ENCODE measurements around the gene SART1.
"Not testable (repeated sequence)": the region's sequence is repeated elsewhere in the genome, so short reads cannot be mapped to it uniquely, and the experiment has no call there.

SART1 gene

GRCh38 chr11:66006891-66007176 lies 45.3 kb downstream of the SART1 start:
- DNase-seq (ENCODE audit: low read depth), result no peak
- no peak for TF ChIP-seq CTCF (conservative IDR thresholded peaks at IDR 0.05; ENCODE audit: low read depth, low read length)
- H3K4me3 ChIP-seq (ENCODE audit: low read depth, low read length), result no peak overlapping the region

- H3K4me3 ChIP-seq (ENCODE audit: low read depth, low read length), result no peak overlapping the region
- no peak for TF ChIP-seq CTCF (conservative IDR thresholded peaks at IDR 0.05; ENCODE audit: low read depth, low read length)
- no peak for DNase-seq (ENCODE audit: low read depth)
Observed at GRCh38 chr11:66007201-66007634, 45.7 kb downstream of the SART1 start.

- DNase-seq (ENCODE audit: low read depth), result no peak
- TF ChIP-seq CTCF (conservative IDR thresholded peaks at IDR 0.05; ENCODE audit: low read depth, low read length), result no peak
- H3K4me3 ChIP-seq (ENCODE audit: low read depth, low read length), result no peak overlapping the region
Observed at GRCh38 chr11:66008095-66008467, 46.5 kb downstream of the SART1 start.

- TF ChIP-seq CTCF (conservative IDR thresholded peaks at IDR 0.05; ENCODE audit: low read depth, low read length), result no peak
- no peak for DNase-seq (ENCODE audit: low read depth)
Observed at GRCh38 chr11:66008468-66009101, 47.1 kb downstream of the SART1 start.

DNA sequence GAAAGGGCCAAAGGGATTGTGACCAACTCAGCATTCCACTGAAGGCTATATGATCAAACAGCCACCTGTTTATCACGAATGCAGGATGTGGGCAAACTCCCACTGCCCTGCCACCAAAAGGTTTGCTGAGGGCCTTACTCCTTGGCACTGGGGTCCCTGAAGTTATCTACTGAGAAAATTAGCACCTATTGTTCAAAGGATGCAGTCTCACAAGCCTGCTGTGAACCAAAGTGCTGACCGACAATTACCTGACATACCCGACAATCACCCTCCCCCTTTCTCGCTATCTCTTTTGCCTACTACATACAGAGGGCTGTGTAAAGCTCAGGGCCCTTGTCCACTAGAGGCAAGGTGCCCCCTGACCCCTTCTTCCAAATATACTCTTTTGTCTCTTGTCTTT lies 48.5 kb downstream of the SART1 start:
- DNase-seq (ENCODE audit: low read depth); H3K4me3 ChIP-seq (ENCODE audit: low read depth, low read length): not testable (repeated sequence)

More at GRCh38 chr11:66008468-66009101, 47.1 kb downstream of the SART1 start:
- H3K4me3 ChIP-seq (ENCODE audit: low read depth, low read length), result no peak overlapping the region

- DNase-seq (ENCODE audit: low read depth), result peak; percentile 36
- no peak overlapping the region for H3K4me3 ChIP-seq (ENCODE audit: low read depth, low read length)
- TF ChIP-seq CTCF (conservative IDR thresholded peaks at IDR 0.05; ENCODE audit: low read depth, low read length), result no peak
Observed at GRCh38 chr11:66011239-66011784, 49.8 kb downstream of the SART1 start.

GRCh38 chr11:66011785-66012303 lies 50.3 kb downstream of the SART1 start, which contains the start of gene CST6:
TSS of gene CST6 (plus strand) at chr11:66012008. CDS start at chr11:66012045, 37 bp downstream.
- H3K4me3 ChIP-seq (ENCODE audit: low read depth, low read length), result no peak within 1 kb of the TSS
- no peak for TF ChIP-seq CTCF (conservative IDR thresholded peaks at IDR 0.05; ENCODE audit: low read depth, low read length)
- no peak for DNase-seq (ENCODE audit: low read depth)
